GM12872 (cell line): ENCODE results near the gene TMEM117.

Experiments
- CTCF ChIP-seq: IDR thresholded peaks from 3 replicates; pipeline ENCODE4 v1.5.1; 2011; ENCODE audit warnings: low read depth, mild to moderate bottlenecking, low read length, moderate library complexity; ENCODE audit not compliant: insufficient read depth

The TMEM117 gene

GRCh38 chr12:44154128-44154527 is 318.2 kb downstream of the TMEM117 start:
- TF ChIP-seq CTCF, result no peak

GRCh38 chr12:44155358-44155757 is 319.5 kb downstream of the TMEM117 start:
- no peak for TF ChIP-seq CTCF

GRCh38 chr12:44157359-44157758 is 321.5 kb downstream of the TMEM117 start:
- TF ChIP-seq CTCF, result no peak

- TF ChIP-seq CTCF, result no peak
Measured at GRCh38 chr12:44158746-44159145, 322.9 kb downstream of the TMEM117 start.

DNA sequence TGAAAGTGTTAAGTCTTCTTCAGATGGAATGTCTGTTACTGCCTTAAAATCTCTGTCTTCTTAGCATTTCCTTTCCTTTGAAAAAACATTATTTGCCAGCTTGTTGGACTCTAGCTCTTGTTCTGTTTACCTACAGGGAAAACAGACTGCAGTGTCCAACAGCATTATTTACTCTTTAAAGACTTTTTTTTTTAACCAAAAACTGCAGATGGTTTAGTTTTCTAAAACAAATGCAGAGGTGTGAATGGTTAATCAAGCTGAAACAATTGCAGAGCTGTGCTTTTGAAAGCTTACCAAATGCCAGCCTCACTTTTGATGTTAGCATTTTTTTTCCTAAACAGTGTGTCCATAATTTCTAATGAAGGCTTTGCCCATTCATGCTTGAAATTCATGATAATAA is 323.3 kb downstream of the TMEM117 start:
- no peak for TF ChIP-seq CTCF

GRCh38 chr12:44159862-44160261 is 324.0 kb downstream of the TMEM117 start:
- no peak for TF ChIP-seq CTCF

GRCh38 chr12:44162961-44163360 is 327.1 kb downstream of the TMEM117 start:
- no peak for TF ChIP-seq CTCF

DNA sequence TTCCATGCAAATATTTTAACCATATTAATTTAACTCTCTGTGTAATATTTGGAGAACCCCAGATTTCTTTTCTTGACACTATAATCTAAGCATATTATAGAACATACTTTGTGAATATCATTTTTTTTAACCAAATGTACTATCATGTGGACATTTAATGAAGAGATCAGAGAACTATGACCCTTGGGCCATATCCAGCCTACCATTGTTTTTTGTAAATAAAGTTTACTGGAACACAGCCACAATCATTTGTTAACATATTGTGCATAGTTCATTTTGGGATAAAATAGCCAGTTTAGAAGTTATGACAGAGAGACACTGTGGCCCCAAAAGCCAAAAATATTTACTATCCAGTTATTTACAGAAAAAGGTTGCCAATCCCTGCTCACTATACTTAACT is 338.2 kb downstream of the TMEM117 start:
- no peak for TF ChIP-seq CTCF
